Measurements from ENCODE around the gene TCFL5.

The TCFL5 gene

DNA sequence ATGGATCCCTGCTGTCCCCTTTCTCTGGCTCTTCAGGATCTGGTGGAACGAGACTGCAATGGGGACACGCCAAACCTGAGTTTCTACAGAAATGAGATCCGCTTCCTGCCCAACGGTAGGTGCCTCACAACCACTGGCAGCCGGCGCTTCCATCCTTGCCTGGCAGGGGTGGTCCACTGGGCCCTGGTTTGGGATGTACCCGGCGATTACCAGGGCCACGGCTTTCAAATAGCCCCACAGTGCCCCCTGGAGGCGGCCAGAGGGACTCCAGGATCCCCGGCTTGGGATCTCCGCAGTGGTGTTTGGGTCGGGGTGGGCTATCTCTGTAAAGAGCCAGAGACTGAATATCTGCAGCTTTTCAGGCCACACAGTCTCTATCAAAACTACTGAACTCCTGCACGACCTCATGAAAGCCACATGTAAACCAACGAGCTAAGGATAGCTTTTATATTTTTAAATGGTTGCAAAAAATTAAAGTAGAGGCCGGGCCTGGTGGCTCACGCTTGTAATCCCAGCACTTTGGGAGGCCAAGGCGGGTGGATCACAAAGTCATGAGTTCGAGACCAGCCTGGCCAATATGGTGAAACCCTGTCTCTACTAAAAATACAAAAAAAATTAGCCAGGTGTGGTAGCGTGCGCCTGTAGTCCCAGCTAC is 53.3 kb downstream of the TCFL5 start:
- DNase-seq = peak; percentile 78

DNA sequence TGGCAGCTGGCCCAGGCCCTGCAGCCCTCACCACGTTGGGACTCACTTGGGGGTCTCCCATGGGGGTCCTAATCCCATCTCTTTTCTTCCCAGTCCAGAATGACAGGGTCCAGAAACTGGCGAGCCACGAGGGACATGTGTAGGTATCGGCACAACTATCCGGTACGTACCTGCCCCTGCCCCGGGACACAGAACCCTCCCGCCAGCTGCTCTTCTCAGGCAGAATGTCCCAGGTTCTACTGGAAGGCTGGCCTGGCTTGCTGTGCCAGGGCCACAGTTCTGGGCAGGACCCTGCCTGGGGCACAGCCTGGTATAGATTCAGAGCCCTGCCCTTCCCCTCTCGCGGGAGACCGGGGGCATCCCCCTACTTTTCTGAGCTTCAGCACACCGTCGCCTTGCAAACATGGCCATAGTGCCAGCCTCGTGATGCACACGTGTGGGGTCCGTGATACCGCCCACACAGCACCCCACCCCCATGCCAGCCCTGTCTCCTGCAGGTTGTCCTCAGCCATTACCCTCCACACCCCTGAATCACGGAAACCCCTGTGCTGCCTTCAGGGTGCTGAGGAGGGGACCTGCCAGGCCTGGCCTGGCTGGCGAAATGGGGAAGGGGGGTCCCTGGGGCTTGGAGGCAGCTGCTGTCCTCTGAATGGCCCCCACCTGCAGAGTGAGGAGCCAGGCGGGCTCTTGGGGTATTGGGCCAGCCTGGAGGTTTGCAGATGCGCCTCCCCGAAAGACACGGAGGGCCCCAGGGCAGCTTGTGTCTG is 54.0 kb downstream of the TCFL5 start:
- no peak for DNase-seq

DNA sequence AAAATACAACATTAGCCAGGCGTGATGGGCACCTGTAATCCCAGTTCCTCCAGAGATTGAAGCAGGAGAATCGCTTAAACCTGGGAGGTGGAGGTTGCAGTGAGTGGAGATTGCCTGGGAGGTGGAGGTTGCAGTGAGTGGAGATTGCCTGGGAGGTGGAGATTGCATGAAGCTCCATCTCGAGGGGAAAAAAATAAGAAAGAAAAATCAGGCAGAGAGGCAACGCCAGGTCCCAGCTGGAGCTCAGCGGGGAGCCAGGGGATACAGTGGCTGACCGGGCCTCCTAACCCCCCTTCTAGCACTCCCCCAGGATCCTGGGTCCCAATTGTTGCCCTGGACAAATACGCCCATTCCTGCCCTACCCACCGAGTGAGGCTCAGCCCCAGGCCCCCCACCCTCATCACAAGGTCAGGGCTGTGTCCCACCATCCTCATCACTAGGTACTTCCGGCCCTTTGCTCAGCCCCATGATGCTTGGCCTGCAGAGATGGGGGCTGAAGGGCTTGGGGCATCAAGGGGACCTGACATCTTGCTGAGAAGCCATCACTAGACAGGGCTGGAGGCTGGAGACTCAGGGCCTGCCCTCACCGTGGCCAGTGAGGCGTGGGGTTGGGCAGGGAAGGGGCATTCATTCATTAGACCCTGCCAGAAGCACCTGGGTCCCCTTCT is 55.1 kb downstream of the TCFL5 start:
- DNase-seq = no peak

DNA sequence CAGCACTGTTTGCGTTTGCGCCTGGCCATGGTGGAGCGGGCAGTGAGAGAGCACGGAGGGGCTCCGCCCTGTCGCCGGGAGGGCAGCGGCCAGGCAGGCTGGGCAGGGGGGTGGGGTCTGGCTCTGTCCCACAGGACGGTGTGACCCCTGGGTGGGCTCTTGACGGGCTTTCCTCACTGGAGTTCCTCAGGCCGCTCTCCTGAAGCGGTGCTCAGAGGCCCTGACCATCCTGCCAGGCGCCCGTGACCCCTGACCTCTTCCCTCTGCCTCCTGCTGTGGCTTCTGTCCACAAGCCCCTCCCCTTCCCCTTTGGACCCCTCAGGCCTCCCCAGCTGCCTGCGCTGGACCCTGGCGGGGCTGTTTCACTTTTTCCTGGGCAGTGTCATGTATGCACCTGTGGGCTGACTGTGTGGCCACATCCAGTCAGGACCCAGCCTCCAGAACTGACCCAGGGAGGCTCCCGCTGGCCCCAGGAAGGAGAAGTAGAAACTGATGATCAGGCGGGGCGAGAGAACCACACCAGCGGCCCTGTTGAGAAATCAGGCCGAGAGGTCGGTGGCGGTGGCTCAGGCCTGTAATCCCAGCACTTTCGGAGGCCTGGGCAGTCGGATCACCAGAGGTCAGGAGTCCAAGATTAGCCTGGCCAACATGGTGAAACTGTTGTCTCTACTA is 55.8 kb downstream of the TCFL5 start:
- DNase-seq = no peak

DNA sequence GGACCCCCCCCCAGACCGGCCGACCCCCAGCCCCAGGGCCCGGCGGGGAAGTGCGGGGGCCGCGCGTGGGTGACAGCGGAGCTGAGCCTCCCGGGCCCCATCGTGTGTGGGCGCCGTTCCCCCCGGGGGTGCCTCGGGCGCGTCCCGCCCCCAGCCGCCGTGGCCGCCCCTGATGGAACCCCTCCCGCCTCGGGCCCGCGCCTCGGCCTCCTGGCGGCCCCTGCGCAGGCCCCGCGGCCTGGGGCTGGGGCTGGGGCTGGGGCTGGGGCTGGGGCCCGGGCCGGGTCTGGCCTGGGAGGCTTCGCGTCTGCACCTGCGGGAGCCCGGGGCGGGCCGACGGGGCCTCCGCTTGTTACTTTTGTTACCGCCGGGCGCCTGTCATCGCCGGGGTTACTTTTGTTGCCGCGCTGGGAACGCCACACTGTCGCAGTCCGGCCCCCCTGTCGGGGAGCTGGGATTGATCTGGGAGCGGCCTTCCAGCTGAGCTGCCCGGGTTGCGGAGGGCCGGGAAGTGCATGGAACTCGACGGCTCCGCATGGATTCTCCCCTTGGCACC is 56.4 kb downstream of the TCFL5 start:
- peak; percentile 22 for DNase-seq

DNA sequence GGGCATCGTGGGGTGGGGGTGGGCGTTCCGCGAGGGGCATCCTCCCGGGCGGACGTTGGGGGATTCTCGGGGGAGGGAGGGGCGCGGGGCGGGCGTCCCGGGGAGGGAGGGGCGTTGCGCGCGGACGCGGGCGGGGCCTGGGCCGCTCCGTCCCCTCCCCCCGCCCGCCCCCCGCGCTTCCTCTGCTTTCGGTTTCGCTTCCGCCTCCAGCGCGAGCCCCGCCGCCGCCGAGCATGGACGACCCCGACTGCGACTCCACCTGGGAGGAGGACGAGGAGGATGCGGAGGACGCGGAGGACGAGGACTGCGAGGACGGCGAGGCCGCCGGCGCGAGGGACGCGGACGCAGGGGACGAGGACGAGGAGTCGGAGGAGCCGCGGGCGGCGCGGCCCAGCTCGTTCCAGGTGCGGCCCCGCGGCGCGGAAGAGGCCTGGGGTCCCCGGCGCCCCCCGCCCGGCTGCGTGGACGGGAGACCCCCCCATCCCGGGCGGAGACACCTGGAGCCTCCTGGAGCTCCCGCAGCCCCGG is 56.9 kb downstream of the TCFL5 start, which contains the start of gene OGFR:
OGFR (plus strand) TSS at position 209 of the 528 bp plus-strand sequence; CDS start at position 234, 25 bp downstream.
- peak; percentile 79 for DNase-seq

DNA sequence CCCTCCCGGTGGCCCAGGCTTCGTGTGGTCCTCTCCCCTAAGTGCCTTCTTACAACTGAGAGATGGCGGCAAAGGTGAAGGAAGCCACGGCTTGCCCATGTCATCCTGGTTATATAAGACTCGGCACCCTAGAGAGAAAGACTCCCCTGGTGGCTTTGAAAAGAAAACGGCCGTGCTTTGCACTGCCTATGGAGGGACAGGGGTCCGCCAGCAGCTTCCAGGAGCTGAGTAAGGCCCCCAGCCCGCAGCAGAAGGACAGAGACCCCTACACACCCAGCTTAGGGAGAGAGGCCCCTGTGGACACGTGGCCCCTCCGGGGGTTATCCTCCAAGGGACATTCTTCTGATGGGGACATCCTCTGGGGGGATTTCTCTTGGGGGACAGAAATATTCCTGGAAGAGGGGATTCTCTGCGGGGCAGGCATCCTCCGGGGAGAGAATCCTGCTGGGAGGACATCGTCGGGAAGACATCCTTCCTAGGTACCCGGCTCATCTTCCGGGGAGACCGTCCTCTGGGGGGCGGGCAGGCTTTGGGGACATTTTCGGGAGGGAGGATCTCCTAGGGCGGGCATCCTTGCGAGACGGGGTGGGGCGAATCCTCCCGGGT is 57.5 kb downstream of the TCFL5 start:
- DNase-seq = peak; percentile 35

DNA sequence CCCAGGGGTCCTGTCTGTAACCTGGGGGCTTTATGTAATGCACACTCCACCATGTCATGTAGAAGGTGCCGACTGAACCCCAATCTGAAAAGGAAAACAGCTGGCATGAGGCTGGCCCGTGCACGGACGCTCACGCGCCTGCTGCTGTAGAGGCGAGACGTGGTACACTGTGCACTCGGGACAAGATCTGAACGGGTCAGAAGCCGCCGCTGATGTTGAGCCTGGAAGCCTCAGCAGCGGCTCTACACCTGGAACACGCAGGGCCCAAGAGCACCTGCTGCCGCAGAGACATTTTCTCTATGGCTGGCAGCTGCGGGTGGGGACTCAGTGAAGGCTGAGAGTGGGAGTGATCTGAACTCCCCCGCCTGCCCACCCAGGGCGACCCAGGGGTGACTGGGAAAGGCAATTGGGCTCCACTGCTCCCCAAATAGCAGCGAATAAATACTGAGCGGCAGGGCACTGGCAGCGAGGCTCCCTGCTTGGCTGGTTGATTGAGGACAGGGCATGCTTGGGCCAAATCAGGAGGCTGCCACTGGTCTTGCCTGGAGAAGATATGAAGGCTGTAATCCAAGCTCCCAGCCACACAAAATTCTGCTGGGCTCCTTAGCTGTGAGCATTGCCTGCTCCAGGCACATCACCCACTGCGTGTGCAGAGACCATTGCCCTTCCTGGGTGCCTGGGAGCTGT is 59.5 kb downstream of the TCFL5 start:
- DNase-seq = no peak

DNA sequence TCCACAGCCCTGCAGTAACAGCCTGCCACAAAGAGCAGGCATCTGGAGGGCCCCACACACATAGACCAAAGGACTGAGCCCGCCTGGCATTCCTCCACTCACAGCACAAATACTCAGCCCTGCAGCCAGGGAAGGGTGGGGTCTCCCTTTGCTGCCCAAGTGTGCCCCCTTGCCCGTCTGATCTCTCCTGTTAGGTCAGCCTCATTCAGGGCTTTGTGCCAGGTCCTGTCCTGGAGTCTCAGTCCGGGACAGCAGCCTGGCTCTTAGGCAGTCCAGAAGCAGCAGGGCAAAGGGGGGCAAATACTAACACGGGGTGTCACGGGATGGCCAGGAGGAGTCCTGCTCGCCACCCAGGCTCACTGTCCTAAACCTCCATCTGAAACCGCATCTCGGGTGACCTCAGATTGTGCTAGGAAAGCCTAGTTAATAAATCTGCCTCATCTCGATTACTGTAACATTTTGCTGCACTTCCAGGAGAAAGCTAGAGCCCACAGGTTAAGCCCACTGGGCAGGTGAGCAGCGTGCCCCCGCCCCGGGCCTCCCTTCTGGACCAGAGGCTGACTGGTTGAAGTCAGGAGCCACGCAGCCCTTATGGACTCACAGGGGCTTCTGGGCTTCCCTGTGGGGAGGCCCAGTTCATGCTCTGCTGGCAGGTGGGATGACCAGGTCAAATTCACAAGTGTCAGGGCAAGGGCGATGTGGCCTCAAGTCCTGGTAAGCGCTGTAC is 60.2 kb downstream of the TCFL5 start:
- DNase-seq = no peak

DNA sequence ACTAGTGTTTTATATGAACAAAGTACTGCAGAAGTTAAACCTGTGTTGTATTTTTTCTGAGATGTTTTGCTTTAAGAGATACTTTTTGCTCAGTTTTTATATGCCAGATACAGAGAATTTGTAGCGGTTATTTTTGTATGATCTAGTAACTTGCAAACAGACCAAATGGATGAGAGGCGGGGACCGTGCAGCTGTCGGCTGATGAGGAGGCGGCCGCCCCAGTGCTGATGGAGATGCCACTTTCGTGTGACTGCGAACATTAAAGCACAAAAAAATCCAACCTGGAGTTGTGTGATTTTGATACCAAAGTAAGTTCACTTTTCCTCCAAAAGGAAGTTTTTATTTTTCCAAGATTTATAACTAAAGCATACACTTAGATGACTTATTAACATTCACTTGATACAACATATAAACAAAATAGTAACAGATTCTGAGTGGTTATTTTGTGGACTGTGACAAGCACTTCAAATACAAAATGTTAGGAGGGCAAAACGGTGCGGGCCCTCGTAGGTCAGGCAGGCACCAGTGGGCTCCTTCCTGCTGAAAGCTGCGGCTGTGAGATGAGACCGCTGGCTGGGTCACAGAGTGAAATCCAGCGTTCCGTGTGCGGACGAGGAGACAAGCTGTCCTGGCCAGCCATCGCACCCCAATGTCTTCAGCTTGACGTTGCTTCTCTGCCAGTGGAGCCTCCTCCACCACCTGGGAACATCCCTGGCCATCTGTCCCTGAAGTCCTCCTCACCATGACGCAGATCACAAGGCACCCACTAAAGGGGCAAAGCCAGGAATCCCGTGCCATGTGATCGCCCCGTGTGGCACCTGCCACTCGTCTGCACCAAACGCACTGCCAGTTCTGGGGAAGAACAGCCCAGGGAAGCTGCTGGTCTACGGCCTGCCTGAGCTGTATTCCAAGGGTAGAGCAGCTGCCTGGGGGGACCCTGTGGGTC is 61.0 kb downstream of the TCFL5 start:
- no peak for DNase-seq

DNA sequence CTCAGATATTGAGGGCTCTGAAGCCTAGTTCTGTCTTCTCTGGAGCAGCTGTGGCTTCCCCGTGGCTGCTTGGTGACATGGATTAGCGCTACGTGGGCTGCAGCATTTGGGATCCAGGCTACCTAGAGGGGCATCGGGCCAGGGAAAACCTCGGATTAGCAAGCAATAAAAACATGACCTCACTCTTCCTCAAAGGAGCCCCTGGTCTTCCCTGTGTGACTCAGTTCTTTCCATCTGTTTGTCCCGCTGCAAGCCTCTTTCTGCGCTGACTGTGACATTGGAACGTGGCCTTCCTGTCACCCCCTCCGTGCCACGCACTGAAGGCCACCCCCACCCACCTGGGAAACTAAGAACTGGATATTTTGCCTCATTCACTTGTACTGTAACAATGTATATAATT is 61.7 kb downstream of the TCFL5 start:
- no peak for DNase-seq

DNA sequence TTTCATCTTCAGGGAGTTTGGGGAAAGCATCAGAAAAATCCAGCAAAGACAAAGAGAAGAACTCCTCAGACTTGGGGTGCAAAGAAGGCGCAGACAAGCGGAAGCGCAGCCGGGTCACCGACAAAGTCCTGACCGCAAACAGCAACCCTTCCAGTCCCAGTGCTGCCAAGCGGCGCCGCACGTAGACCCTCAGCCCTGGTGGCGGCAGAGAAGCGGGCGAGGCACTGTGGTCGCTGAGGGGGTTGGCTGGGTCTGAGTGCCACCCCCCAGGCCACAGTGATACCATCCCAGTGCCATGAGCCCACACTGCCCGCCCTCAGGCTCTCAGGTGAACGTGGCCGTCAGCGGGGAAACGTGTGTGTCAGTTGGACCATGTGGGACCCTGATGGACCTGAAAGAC is 62.2 kb downstream of the TCFL5 start:
- no peak for DNase-seq

DNA sequence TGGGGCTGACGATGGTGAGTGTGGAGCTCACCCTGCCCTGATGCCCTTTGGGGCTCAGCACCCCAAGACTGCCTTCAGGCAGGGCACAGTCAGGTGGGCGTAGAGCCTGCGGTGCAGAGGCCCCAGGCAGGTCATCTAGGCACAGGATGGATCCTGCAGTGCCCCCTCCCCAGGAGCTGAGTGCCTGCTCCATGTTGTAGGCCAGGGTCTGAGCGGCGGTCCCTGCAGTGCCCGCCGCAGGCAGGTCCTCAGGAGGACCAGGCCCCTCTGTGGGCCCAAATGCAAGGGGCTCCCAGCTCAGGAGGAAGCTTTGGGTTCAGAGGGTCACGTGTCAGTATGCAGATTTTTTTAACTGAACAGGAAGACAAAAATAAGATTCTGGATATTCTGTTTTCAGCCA is 62.6 kb downstream of the TCFL5 start:
- no peak for DNase-seq

DNA sequence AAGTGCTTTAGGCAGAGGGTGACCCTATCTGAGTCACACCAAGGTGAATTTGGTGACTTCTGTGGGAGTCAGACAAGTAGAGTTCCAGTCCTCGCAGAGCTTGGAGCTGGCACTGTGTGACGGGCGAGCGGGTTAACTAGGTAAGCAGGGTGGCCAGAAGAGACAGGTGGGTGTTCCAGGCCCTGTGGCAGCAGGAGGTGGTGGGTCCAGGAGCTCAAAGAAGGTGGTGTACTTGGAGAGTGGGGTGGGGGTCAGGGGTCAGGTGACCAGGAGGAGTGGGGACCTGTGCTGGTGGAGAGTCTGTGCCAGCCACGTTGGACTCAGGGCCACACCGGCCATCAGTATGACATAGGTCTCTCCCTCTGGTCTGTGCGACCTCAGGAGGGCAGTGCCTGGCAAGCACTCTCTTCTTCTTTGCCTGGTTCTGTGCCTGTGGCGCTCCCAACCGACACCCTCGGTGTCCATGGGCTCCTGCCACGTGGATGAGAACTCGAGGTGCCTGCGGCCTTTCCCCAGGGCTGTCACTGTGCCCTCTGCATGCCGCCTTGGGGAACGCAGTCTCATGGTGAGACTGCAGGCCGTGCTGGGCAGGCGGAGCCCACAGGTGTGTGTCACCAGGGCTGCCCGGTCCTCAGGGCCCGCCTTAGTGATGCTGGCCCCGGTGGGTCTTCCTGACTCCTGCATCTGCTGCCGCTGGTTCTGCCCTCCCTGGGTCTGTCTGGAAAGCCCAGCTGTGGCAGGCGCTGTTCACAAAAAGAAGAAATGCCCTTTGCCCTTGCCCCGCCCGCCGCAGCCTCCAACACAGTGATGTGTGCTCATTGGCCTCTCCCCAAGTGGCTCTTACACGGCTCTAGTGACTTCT is 63.7 kb downstream of the TCFL5 start:
- no peak for DNase-seq

DNA sequence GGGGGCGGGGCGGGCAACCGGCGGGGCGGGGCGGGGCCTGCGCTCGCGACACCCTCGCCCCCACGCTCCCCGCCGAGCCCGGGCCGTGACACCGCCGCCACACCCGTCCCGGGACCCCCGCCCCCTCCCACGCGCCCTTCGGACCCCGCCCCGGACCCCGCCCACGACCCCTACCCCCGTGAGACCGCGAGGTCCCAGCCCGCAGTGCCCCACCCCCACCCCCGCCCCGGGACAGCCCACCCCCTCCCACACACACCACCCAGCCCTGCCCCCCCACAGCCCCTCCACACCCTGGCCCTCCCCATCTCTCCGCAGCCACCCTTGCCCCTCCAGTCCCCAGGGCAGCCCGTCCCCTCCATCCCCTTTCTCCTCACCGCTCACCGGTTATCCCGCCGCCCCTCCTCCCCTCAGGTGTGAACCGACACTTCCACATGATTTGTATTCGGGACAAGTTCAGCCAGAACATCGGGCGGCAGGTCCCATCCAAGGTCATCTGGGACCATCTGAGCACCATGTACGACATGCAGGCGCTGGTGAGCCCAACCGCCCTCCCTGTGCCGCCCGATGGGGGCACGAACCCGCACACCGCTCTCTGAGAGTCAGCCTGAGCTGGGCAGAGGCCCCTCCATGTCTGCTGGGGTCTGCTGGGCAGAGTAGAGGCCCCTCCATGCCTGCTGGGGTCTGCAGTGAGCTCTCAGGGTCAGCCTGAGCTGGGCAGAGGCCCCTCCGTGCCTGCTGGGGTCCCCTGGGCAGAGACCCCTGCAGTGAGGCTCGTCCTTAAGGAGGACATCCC is 64.7 kb downstream of the TCFL5 start:
- no peak for DNase-seq

DNA sequence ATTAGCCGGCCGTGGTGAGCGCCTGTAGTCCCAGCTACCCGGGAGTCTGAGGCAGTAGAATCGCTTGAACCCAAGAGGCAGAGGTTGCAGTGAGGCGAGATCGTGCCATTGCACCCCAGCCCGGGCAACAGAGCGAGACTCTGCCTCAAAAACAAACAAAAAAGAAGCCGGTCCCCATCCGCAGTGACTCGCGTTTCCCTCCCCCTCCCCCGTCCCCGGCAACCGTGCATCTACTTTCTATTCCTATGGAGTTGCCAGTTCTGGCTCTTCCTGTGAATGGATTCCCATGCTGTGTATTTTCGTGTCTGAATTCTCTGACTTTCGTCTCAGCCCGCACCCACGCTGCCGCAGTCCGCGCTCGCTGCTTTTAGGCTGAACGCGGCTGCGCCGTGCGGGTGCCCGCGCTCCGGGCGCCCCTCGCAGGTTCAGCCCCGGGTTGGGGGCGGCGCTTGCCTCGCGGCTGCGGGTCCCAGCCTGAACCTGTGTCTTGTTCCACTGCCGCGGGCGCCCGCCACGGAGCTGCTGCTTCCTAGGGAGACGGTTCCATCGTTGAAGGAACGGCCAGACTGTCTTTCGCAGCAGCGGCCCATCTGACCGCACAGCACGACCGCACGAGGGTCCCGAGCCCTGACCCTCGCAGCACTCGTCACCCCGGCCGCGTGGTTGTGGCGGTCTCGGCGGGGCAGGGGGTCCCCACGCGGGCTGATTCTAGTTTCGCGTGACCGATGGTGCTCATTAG is 66.4 kb downstream of the TCFL5 start:
- DNase-seq = peak; percentile 70

Data from CD4-positive, alpha-beta T cell treated with Interleukin-12 subunit alpha and Interleukin-12 subunit beta, for 1 hour (primary cell).